HG03432 (cell line): Measurements from ENCODE around the gene PCGF5.
"Not testable (repeated sequence)": the region's sequence is repeated elsewhere in the genome, so short reads cannot be mapped to it uniquely, and the experiment has no call there.

Experiments
- ATAC-seq: cut with Tn5 transposase; IDR thresholded peaks from one replicate; pipeline ENCODE4 v1.9.1; 2021; ENCODE audit warnings: mild to moderate bottlenecking, moderate library complexity; ENCODE audit not compliant: unreplicated experiment

Gene PCGF5

GRCh38 chr10:91271886-91272285 lies 51.4 kb downstream of the PCGF5 start:
- no peak for ATAC-seq

GRCh38 chr10:91284486-91285090 lies 64.1 kb downstream of the PCGF5 start:
- no peak for ATAC-seq

- ATAC-seq, result no peak
These were observed 66.1 kb downstream of the PCGF5 start for GRCh38 chr10:91286572-91286971.

- no peak for ATAC-seq
These were observed 66.8 kb downstream of the PCGF5 start for GRCh38 chr10:91287276-91287675.

DNA sequence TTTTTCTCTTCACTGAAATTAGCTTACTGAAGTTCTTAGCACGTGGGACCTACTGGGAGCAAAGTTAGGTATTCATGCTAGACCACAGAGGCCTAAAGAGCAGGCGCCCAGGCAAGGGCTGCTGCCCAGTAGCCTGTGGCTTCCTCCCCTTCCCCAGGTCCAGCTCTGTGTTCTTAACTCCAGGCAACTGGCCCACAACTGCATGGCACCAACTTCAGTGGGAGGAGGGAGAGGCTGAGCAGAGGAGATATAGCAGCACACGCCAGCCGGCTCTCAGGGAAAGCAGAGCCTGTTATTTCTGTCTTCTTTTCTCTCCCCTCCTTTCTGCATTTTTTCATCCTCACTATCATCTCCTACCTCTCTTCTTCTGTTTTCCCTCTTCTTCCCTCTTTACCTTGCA lies 67.4 kb downstream of the PCGF5 start:
- ATAC-seq, result no peak

GRCh38 chr10:91289305-91289704 lies 68.8 kb downstream of the PCGF5 start:
- no peak for ATAC-seq

DNA sequence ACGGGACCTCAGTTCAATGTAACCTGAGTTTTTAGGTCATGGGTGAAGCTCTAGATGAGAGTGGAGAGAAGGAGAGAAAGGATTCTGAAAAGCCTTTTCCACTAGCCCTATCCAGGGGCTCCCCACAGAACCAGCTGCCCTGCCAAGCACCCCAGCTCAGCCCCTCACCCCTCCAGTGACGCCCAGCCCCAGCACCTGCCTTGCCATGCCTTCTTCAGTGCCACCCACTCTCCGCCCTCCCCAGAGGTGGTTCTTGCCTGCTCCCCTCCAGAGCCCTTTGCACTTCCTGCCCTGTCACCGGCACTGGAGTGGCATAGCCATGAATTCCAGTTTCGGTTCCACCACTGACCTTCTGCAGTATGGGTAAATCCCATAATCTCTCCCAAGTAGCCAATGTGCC lies 70.1 kb downstream of the PCGF5 start:
- ATAC-seq, result no peak

- no peak for ATAC-seq
These were observed 73.9 kb downstream of the PCGF5 start for GRCh38 chr10:91294134-91294906.

GRCh38 chr10:91295346-91295745 lies 74.9 kb downstream of the PCGF5 start:
- ATAC-seq, result no peak

- no peak for ATAC-seq
These were observed 76.0 kb downstream of the PCGF5 start for GRCh38 chr10:91296471-91296870.

DNA sequence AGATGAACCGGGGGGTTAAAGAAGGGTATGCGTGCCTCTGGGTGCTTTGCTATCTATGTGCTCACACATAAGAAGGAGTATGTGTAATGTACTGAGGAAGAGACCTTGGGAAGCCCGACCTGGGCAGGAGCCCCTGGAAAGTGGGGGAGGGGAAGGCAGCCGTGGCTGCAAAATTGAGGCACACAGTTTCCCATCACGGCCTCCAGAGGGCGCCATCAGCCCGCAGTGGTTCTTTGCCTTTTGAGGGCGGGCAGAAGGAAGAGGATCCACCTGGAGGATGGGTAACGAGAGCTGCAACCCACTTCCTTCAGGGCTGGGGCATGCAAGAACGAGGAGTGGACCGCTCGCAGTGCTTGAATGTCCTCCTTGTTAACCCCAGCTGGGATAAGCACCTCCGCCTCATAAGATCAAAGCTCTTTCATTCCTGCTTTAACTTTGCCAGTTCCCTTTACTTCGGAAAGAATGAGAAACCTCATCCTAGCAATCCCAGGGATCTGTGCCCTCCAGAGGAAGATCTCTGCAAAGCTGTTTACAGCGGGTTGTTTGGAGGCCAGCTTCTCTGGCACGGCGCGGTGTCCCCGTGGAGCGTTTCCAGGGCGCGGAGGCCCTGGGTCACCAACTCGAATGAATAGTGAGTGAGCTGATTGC lies 77.9 kb downstream of the PCGF5 start:
- ATAC-seq, result peak; percentile 92

DNA sequence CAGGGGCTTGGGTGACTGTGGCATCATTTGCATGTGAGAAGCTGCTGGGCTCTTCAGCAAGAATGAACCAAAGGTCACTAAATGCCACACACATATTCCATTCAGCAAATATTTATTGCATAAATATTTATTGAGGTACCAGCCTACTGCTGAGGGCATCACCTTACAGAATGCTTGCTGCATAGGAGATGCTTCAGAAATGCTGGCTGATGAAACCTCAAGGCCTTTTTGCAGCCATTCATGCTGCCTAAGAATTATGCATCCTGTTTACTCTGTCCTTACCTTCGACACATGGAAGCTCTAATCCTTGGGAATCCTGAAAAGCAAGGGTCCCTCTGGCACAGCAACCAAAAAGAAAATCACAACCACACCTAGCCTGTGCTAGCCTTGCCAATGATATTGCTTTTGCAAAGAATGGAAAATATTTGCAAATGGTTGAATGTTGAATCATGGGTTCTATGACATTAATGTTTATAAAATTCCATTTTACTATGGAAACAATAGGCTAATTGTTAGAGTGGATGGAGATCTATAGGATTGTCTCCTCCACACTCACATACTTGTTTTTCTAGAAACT lies 79.6 kb downstream of the PCGF5 start:
- no peak for ATAC-seq

DNA sequence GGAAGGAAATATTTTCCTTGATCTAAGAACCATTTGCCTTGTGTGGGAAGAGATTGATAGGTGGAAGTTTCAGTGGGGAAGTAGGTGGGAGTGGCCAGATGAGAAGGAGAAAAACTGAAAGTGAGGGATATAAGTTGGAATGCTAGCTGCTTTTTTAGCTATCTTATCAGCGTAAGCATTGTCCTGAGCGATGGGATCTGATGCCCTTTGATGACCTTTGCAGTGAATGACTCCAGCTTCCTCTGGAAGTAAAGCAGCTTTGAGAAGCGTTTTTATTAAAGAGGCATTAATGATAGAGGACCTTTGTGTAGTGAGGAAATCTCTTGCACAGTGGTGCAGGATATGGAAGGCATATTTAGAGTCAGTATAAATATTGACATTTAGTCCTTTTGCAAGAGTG lies 82.5 kb downstream of the PCGF5 start:
- ATAC-seq, result not testable (repeated sequence)

- ATAC-seq, result not testable (repeated sequence)
These were observed 85.5 kb downstream of the PCGF5 start for GRCh38 chr10:91305979-91306378.

- ATAC-seq, result peak; percentile 63
These were observed 87.0 kb downstream of the PCGF5 start for GRCh38 chr10:91307489-91307888.

DNA sequence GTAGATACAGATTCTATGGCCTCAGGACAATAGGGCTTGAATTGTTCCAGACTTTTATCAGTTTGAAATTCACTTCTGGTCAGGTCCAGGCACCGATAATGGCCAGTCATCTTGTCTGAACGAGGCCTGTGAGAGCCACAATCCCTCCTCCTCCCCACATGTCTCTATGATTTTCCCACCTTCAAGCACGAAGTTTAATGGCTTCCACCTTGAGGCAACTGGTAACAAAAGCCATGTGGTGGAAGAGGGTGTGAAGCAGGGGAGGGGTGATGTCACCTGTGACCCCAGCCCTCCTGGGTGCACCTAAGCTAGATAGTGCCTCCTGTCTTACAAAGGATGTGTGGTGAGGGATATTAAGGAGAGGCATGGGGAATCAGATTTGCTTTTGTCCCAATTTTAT lies 89.2 kb downstream of the PCGF5 start:
- no peak for ATAC-seq

DNA sequence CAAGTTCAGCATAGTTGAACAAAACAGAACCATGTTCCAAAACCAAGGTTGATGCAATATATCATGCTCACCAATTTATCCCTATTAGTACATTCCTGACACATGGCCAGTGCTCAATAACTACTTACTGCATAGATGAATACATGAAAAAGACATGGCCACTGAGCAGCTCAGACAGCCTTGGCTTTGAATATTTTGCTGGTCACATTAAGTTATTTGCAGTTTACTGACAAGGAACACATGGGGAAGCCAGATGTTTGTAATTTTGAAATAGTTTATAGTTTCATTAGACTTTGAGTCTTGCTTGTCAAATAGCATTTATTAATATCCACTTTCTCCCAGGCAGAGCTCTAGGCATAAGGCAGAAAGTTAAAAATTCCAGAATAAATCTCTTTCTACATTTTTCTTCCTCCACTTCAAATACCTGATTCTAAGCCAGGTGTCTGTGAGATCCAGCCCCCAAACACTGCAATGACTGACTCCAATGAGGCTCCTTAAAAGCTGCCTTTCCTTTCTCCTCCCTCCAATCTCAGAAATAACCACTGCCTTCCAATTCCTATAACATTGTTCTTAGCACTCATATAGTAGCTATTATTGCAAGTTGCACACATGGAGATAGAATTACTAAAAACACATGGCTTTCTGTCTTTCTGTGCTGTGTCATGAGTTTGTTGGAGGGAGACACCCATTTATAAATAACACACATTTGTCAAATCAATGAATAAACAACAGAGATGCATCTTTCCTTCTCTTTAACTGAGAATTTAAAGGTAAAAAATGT lies 91.3 kb downstream of the PCGF5 start:
- no peak for ATAC-seq

DNA sequence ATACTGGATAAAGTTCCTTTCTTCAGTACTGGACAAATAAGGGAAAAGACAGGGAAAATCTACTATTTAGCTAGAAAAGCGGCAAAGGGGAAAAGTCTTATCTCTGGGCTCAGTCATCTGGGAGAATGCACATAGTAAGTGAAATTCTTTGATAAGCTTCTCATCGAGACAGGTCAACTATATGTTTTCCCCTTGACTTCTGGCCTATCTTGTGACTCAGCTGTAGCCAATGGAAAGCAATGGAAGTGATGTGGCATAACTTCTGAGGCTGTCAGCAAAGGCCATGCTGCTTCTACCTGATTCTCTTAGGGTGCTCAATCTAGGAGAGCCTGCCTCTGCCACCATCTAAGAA lies 91.9 kb downstream of the PCGF5 start:
- ATAC-seq, result no peak

- ATAC-seq, result no peak
These were observed 93.5 kb downstream of the PCGF5 start for GRCh38 chr10:91313796-91314485.

DNA sequence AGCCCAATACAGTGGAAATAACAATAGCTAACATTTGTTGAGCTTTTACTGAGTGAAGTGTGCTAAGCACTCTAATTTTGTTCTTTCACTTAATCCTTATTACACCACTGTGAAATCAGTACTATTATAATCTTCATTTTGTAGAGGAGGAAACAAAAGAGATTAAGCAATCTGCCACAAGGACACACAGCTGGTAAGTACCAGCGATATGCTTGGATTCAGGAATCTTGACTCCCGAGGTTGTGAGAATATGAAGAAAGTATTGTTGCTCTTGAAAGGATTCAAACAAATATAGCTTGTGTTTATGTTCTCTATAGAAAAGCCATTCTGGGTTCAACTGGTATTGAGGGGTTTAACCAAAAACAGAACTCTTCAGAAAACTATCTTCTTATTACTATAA lies 96.0 kb downstream of the PCGF5 start:
- ATAC-seq, result no peak

DNA sequence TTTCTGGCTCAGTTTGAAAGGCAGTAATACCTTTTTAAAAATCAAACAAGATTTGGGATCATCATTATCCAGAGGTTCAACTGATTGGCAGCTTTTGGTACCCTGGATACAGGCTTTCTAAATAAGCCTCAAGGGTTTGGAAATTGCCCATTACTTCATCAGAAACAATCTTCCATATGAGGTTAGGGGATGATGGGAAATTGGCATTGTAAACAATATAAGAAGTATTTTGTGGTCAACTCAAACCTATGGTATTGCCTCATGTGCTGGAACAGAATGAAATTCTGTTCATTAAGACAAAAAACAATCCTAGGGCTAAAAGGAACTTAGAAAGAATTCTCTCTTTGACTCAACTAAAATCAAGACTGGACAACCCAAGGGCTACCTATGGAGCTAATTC lies 97.1 kb downstream of the PCGF5 start:
- ATAC-seq, result no peak
